Measurements from ENCODE around the gene PRR3. TPM values are rescaled to one million over a fixed set of nuclear protein-coding genes. Genes with fewer than 3 reads are reported as not detected.

Gene PRR3
- total RNA-seq, 1 donor from 2014 or later: 13.7 TPM

GRCh38 chr6:30598912-30599624, 42.0 kb downstream of the PRR3 start:
- no peaks in the 10 kb centered on the region for H3K79me2 ChIP-seq (ENCODE audit: low read depth)
- no peak overlapping the region for H2AFZ ChIP-seq (replicated peaks)
- TF ChIP-seq EZH2phosphoT487 (IDR thresholded peaks at IDR 0.05): no peak
- no peak for TF ChIP-seq CTCF (IDR thresholded peaks at IDR 0.05)
- TF ChIP-seq EZH2 (IDR thresholded peaks at IDR 0.05): no peak
- H3K4me3 ChIP-seq: no peak overlapping the region
- H3K36me3 ChIP-seq: peaks cover 4% of the 10 kb centered on the region
- Mint-ChIP-seq H3K27me3 (ENCODE audit: insufficient read depth, low read depth) (peaks cover 4% of the 10 kb centered on the region), H3K36me3 (peaks cover 33% of the 10 kb centered on the region), H3K4me1 (peaks cover 7% of the 10 kb centered on the region), H3K9me3 (no peaks in the 10 kb centered on the region), H3K27ac (no peak overlapping the region), H3K4me3 (no peak overlapping the region)
- H4K20me1 ChIP-seq (ENCODE audit: low read depth): peaks cover 14% of the 10 kb centered on the region
- H3F3A ChIP-seq (ENCODE audit: low read depth): peaks cover 80% of the 10 kb centered on the region
- no peak overlapping the region for H3K9ac ChIP-seq
- H3K4me2 ChIP-seq: no peak overlapping the region
- H3K27me3 ChIP-seq: no peaks in the 10 kb centered on the region
- peak overlapping the region; percentile 77 for H3K27ac ChIP-seq
- no peak for DNase-seq (ENCODE audit: low spot score)
- H3K4me1 ChIP-seq: no peaks in the 10 kb centered on the region
- H3K9me3 ChIP-seq (ENCODE audit: low read depth): no peaks in the 10 kb centered on the region

DNA sequence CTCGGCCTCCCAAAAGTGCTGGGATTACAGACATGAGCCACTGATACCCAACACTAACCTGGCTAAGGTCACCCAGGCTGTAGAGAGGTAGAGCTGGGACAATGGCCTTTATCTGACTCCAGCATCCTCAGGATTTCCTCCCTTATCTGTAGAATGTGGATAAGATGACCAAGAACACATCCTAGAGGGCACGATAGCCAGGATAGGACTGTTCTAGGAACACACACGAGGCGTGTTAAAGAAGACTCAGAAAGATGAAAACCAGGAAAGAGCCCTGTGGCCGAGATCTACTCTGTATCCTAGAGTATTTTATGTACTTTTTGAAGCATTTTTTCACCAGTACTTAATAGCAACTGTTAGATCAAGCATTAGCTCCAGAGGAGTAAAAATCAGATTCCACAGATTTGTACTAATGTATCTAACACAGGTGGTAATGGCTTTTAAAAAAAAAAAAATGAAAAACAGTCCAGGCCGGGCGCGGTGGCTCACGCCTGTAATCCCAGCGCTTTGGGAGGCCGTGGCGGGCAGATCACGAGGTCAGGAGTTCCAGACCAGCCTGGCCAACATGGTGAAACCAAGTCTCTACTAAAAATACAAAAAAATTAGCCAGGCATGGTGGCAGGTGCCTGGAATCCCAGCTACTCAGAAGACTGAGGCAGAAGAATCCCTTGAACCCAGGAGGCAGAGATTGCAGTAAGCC, 42.7 kb downstream of the PRR3 start:
- Histone ChIP-seq H3K4me1 (no peaks in the 10 kb centered on the region), H3K9ac (no peak overlapping the region), H3K4me3 (no peak overlapping the region), H3K36me3 (peaks cover 4% of the 10 kb centered on the region), H3K27ac (peak overlapping the region; percentile 77), H4K20me1 (ENCODE audit: low read depth) (peaks cover 21% of the 10 kb centered on the region), H2AFZ (replicated peaks) (no peak overlapping the region), H3K79me2 (ENCODE audit: low read depth) (no peaks in the 10 kb centered on the region), H3F3A (ENCODE audit: low read depth) (peaks cover 80% of the 10 kb centered on the region), H3K9me3 (ENCODE audit: low read depth) (no peaks in the 10 kb centered on the region), H3K4me2 (no peak overlapping the region), H3K27me3 (no peaks in the 10 kb centered on the region)
- no peak for DNase-seq (ENCODE audit: low spot score)
- Mint-ChIP-seq H3K27ac (no peak overlapping the region), H3K9me3 (no peaks in the 10 kb centered on the region), H3K4me1 (peaks cover 7% of the 10 kb centered on the region), H3K27me3 (ENCODE audit: insufficient read depth, low read depth) (peaks cover 3% of the 10 kb centered on the region), H3K36me3 (peaks cover 37% of the 10 kb centered on the region), H3K4me3 (no peak overlapping the region)
- TF ChIP-seq EZH2phosphoT487 (IDR thresholded peaks at IDR 0.05) (no peak), EZH2 (IDR thresholded peaks at IDR 0.05) (no peak), CTCF (IDR thresholded peaks at IDR 0.05) (no peak)

GRCh38 chr6:30600451-30600961, 43.4 kb downstream of the PRR3 start:
- H3K4me3 ChIP-seq: no peak overlapping the region

More at GRCh38 chr6:30600451-30600961, 43.4 kb downstream of the PRR3 start:
- H3K27me3 Mint-ChIP-seq (ENCODE audit: insufficient read depth, low read depth): peaks cover 2% of the 10 kb centered on the region
- Histone ChIP-seq H3K27ac (no peak overlapping the region), H3K36me3 (peaks cover 4% of the 10 kb centered on the region), H3K9me3 (ENCODE audit: low read depth) (no peaks in the 10 kb centered on the region), H3K4me2 (no peak overlapping the region), H3K9ac (no peak overlapping the region), H2AFZ (replicated peaks) (no peak overlapping the region), H3K4me1 (no peaks in the 10 kb centered on the region), H4K20me1 (ENCODE audit: low read depth) (peaks cover 21% of the 10 kb centered on the region), H3K27me3 (no peaks in the 10 kb centered on the region), H3K79me2 (ENCODE audit: low read depth) (no peaks in the 10 kb centered on the region), H3F3A (ENCODE audit: low read depth) (peaks cover 81% of the 10 kb centered on the region)
- TF ChIP-seq EZH2 (IDR thresholded peaks at IDR 0.05) (no peak), CTCF (IDR thresholded peaks at IDR 0.05) (no peak), EZH2phosphoT487 (IDR thresholded peaks at IDR 0.05) (no peak)
- no peaks in the 10 kb centered on the region for H3K9me3 Mint-ChIP-seq
- no peak for DNase-seq (ENCODE audit: low spot score)
- no peak overlapping the region for H3K27ac Mint-ChIP-seq
- H3K36me3 Mint-ChIP-seq: peaks cover 39% of the 10 kb centered on the region
- no peak overlapping the region for H3K4me3 Mint-ChIP-seq
- peaks cover 7% of the 10 kb centered on the region for H3K4me1 Mint-ChIP-seq

Data from neural progenitor cell (in vitro differentiated cells).